NCI-H345 treated with DMSO at 0.1 percent for 48 hours (cell line): ENCODE data around the gene GLCCI1.
"Not testable (repeated sequence)": the region's sequence is repeated elsewhere in the genome, so short reads cannot be mapped to it uniquely, and the experiment has no call there.

Experiments used
- DNase-seq: peaks from one replicate; lab custom pipeline; 2025; ENCODE audit not compliant: unreplicated experiment; lab: John Stamatoyannopoulos, UW

GLCCI1 gene

DNA sequence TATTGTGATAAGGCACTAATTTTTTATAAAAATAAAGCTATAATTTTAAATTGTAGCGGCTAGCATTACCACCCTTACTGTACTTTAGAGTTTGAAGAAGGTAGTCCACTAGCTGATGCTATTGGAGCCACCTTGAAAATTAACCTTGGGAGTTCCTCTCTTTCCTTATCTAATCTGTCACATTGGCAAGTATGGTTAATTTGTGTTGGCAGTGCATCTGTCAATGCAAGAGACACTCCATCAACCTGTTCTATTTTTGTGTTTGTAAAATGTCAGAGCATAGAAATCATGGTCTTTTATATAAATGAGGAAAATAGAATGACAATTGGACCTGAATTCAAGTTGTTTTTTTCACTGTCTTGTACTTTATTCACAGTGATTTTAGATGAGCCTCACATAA is 20.5 kb downstream of the GLCCI1 start:
- DNase-seq, result no peak

DNA sequence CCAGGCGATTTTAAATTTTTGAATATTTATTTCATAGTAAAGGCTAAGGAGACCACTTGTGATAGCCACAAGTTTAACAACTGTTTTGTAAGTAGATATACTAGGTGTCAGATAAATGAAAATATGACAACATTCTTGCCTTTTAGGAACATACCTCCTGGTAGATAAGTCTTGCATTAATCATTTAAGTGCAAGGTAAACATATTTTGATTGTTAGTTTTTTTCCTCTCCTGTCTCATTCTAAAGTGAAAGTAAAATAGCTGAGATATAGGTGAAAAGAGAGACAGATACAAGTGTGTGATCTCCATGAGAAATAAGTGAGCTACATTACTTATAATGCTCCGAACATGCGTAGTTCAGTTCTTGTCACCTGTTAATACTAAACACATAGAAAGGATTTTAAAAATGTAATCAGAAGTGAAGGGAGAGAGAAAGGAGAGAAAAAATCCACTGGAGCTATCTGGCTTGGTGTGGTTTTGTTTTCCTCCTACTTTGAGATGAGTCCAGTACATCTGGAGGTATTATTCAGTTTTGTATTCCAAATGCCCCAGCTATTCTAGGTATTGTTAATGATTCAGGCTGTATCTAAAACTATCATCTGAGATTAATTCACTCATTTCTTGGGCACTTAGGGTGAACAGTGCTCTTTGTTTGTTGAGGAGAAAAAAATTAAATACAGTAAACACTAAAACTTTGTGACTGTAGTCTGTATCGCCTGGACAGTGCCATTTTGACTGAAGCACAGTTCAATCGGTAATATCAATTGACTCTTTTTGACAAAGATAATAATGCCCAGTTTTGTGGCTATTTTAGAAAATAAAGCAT is 21.2 kb downstream of the GLCCI1 start:
- no peak for DNase-seq

DNA sequence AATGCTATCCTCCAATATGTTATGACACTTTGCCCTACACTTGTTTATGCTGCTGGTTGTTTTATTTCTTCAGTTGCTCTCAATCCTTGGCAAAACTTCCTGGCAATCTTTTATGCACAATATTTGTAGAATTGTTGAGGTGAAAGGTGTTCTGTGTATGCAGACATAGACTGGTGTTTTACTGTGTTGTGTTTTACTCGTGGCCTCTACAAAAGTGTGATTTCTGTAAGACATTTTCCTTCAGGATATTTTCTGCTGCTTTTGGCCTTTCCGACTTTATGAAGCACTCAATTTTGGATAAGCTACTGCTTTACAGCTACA is 21.8 kb downstream of the GLCCI1 start:
- no peak for DNase-seq

DNA sequence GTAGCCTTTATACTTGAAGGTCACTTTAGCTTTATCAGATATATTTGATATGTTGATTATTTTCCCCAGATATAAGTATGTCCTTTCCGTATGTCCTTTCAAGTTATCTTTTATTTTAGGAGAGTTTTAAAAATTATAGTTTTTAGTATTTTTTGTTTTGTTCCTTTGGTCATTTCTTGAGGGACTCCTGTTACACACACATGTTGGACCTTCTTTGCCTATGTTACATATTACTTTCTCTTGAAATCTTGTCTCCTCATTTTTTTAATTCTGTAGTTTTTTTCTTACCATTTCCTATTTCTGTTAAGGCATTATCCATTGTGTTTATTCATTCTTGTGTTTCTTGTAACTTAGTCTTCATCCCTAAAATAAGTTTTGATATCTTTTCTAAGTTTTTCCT is 23.9 kb downstream of the GLCCI1 start:
- no peak for DNase-seq

DNA sequence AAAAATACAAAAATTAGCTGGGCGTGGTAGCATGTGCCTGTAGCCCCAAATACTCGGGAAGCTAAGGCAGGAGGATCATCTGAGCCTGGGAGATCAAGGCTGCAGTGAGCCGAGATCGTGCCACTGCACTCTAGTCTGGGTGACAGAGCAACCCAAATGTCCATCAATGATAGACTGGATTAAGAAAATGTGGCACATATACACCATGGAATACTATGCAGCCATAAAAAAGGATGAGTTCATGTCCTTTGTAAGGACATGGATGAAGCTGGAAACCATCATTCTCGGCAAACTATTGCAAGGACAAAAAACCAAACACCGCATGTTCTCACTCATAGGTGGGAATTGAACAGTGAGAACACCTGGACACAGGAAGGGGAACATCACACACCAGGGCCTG is 26.8 kb downstream of the GLCCI1 start:
- DNase-seq, result not testable (repeated sequence)

DNA sequence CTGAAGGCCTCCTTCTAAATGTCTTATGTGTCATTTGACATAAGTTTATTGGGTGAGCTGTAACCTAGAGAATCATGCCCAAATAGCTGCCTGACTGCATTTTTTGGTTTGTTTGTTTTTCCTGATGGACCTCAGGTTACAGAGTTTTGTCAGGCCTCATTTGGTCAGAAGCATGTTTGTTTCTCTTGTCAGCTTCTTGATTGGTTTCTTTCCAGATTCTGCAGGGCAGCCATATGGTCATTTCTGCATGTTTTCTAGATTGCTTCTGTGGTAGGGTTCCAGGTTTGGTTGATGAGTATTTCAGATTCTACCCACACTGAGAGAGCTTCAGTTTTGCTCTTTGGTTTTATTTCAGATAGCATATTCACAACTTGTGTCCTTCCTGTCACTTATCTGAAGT is 28.0 kb downstream of the GLCCI1 start:
- DNase-seq, result no peak

DNA sequence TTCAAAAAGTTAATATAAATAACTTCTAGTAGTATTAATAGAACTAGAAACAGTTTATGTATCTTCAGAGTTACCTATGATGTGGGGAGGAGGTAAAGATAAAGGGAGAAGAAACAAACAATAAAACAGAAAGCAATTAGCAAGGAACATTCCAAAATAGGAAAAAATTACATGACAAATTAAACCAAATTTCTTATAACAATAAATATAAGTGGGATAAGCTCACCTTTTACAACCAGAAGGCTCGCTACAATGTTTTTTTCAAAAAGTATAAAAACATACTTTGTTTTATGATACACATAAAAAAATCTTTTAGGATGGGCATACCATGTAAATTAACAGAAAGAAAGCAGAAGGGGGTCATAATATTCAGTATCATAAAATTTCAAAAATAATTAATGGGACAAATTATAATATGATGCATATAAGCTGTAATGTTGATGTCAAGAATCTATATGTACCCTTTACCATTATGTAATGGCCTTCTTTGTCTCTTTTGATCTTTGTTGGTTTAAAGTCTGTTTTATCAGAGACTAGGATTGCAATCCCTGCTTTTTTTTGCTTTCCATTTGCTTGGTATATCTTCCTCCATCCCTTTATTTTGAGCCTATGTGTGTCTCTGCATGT is 31.8 kb downstream of the GLCCI1 start:
- no peak for DNase-seq

DNA sequence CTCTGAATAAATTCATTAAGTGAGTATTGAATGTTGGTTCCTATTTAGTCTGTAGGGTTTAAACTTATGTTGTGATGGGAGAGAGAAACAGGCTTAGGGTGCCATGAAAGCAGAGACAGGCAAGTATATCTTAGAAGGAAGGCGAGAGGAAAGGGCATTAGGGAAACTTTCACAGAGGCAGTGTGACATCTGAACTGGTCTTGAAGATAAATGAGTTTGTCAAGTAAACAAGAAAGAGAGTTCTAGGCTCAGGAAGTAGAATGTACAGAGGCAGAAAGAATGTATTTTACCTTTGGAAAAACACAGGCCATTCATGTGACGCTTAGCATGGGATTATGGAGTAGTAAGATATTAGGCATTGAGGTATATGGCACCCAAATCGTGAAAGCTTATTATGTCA is 34.5 kb downstream of the GLCCI1 start:
- no peak for DNase-seq

DNA sequence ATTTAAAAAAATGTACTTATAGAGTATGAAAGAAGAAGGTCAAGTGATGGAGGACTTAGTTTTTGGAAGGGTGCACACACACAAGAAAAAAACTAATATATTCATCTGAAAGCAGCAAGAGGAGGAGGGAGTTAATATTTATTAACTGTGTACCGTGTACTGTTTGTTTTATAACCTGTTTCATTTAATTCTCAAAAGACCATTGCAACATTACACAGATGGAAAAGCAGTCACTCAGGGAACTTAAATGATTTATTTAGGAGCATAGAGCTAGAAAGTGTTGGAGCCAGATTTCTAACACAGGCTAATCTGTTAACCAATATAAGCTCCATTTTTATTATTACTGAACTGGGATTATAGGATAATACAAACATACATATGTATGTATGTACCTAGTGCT is 36.7 kb downstream of the GLCCI1 start:
- no peak for DNase-seq

DNA sequence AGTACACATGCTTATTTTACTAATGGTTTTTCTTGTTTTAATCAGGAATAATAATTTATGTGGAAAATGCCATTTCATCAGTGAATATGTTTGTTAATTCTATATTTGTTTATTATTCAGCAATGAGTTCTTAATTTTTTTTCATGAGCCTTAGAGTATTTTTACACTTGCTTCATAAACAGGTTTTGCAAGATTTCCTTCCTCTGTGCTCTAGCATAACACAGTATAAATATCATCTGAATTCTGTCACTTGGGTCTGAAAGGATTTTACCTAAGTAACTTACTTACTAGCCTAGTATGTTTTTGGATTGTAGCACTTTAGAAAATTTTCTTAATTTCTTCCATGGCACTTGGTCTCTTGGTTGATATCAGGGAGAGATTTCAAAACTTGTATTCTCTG is 45.8 kb downstream of the GLCCI1 start:
- no peak for DNase-seq

DNA sequence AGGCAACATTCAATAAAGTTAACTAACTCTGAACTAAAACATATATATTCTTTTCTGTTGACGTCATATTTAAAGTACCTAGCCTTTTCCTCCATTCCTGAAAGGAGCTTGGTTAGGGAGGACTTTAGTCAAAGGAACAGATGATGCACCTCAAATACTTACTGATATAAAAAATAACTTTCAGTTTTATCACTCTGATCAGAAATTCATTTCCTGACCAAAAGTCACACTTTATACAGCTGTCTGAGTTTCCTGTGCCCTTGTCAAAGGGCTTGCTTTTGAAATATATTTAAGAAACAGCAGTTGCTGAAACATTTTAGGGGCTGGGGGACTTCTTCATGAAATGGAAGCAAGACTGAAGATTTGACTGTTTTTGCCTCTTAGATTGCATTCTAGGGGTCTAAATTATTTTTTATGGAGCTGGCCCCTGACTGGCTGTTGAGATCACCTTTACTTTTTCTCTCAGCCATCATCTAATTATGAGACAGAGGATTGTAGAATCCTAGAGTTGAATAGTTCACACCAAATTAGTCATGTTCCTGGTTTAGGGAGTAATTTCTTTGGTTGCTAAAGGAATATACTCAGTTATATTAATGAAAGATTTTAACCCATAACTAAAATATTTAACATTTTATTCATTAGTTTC is 46.6 kb downstream of the GLCCI1 start:
- no peak for DNase-seq

DNA sequence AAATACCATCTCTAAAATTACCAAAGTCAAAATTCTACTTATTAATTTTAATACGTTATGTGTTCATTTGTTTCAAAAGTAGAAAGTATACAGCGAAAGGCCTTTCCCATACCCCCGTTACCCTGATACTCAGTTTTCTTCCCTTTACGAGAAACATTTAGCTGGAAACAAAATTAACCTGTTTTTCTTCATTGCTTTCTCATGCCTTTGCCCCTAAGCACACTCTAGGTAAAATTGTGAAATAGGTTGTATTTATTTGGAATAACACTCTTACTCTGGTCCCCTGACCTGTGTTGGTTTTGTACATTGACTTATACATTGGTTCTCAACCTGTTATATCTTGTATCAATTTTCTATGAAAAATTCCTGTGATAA is 47.1 kb downstream of the GLCCI1 start:
- DNase-seq, result no peak

DNA sequence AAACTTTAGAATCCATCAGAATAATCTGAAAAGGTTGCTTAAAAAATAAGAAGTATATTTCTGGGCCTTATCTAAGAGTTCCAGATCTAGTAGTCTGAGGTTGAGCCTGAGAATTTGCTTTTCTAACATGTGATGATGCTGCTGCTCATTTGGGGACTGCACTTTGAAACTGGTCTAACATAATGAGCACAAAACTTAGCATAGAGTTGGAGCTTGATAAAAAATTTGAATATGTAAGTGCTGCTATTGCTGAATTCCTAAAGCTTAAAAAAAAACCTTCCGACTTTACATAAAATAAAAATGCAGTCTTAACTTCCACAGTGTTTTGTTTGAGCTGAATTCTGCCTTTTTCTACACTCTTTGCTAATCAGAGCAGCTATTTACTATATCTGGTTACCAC is 48.8 kb downstream of the GLCCI1 start:
- no peak for DNase-seq

DNA sequence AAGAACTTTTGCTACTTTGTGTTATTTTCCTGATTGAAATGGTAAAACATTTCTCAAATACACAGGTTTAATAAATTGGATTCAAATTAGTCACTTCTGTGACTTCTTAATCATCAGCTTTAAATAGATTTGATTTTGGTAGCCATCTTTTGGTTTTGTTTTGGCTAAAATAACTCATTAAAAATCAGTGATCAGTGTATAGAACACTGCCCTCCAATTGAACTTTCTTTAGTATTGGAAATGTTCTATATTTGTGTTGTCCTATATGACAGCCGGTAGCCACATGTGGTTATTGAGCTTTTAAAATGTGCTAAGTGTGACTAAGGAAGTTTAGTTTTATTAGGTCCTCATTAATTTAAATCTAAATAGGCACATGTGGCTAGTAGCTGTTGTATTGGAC is 50.4 kb downstream of the GLCCI1 start:
- no peak for DNase-seq

DNA sequence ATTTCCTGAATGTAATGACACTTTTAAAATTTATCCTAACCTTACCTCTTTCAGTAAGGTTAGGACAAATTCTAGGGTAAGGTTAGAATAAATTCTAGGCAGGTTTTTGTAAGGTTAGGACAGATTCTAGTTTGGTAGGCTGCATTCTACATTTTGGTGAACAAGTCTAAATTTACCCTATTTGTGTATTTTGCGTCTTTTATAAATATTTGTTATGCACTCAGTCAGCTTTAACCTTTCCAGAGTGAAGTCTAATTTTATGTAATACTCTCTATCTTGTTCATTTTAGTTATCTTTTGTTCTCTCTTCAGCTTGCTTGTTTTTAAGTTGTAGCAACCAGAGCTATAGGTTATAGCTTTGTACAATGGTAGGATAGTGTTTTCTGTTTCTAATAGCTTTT is 54.0 kb downstream of the GLCCI1 start:
- DNase-seq, result no peak

DNA sequence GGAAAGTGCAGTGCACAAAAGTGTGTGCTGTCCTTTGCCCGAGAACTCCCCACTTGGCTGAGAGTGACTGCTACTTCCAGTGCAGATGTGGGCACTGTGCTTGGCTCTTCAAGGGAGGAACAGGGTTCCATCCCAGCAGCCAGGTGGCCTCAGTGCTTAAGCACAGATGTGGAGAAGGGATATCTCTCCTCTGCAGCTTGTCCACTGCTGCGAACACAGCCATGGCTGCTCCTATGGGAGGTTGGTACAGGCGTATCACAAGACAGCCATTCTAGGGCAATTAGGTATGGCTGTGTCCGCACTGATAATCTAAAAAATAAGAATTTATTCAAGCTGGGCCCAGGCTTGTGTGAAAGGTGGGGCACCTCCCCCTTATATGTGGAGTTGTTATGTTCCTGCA is 66.6 kb downstream of the GLCCI1 start:
- no peak for DNase-seq

DNA sequence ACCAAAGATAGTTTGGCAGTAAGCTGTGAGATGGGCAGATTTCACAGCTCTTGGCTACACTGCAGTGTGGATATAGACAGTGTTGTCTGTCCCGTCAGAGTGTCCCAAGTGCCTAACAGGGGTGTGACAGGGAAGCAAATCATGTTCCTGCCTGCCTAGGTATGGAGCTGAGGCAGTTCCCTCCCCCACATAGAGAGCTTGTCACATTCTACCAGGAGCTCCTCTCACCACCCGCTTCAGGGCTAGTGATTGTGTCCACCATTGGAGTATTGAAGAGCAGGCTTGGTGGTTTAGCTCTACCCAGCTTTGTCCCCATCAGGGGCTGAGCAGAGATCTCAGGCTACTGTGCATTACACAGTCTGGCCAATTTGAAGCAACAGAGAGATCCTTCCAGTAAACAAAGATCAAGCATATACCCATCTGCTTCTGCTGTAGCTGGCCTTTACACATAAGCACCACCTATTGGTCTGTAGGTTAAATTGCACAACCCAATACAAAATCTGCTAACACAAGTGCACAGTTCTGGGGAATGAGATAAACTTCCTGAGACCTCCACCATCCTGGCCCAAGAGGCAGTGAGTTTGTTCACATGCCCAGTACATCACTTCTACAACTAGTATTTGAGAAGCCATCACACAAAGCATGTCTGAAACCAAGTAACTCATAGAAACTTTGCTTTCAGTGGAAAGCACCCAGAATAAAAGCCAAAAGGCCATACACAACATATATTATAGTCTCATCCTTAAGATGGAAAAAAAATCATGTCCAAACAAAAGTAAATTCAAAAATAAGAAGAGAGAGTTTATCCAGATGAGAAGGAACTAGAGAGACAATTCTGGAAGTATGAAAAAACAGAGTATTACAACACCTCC is 67.3 kb downstream of the GLCCI1 start:
- no peak for DNase-seq

DNA sequence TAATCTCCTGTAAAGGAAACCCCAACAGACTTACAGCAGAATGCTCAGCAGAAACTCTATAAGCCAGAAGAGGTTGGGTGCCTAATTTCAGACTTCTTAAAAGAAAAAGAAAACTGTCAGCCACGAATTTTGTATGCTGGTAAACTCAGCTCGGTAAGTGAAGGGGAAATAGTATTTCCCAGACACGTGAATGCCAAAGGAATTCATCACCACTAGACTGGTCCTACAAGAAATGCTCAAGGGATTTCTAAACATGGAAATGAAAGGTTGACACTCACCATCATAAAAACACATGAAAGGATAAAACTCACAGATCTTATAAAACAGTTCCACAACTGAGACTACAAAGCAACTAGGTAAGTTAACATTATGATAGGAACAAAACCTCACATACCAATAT is 68.6 kb downstream of the GLCCI1 start:
- no peak for DNase-seq

DNA sequence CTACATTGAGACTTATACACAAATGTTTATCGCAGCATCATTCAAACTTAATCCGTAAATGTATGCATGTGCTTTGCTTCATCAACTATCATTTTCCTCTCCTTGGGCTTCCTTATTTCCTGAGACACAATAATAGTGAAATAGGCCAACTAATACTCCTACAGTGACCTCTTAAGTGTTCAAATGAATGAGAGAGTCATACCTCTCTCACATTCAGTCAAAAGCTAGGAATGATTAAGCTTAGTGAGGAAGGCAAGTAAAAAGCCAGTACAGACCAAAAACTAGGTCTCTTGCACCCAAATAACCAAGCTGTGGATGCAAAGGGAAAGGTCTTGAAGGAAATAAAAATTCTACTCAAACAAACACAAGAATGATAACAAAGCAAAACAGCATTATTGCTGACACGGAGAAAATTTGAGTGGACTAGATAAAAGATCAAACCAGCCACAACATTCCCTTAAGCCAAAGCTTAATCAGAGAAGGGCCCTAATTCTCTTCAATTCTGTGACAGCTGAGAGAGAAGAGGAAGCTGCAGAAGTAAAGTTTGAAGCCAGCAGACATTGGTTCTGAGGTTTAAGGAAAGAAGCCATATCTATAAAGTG is 72.3 kb downstream of the GLCCI1 start:
- DNase-seq, result no peak

DNA sequence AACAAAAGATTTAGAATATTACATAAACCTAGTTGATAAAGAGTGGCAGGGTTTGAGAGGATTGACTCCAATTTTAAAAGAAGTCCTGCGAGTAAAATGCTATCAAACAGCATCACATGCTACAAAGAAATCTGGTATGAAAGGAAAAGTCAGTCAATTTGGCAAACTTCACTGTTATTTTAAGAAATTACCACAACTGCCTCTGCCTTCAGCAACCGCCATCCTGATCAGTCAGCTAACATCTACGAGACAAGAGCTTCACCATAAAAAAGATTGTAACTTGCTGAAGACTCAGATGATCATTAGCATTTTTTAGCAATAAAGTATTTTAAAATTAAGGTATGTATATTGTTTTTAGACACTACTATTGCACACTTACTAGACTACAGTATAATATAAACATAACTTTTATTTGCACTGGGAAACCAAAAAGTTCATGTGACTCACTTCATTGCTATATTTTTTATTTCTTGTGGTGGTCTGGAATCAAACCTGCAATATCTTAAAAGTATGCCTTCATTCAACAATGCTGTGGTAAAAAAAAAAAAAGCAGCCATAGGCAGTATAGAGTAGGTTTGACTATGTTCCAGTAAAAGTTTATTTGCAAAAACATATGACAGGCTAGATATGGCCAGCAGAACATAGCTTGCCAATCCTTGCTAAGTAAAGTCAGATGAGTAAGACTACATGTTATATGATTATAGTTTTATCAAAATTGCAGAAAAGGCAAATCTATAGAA is 74.4 kb downstream of the GLCCI1 start:
- no peak for DNase-seq
